NT2/D1 (cell line): ENCODE data around the gene ST3GAL6.

ENCODE experiments used
- YY1 ChIP-seq: IDR thresholded peaks from 2 replicates; pipeline ENCODE4 v1.6.1; 2011; ENCODE audit not compliant: insufficient read length, insufficient read depth
- ZNF274 ChIP-seq: IDR thresholded peaks from 2 replicates; pipeline ENCODE4 v1.6.1; 2011; ENCODE audit warnings: mild to moderate bottlenecking, low read depth, low read length

DNA sequence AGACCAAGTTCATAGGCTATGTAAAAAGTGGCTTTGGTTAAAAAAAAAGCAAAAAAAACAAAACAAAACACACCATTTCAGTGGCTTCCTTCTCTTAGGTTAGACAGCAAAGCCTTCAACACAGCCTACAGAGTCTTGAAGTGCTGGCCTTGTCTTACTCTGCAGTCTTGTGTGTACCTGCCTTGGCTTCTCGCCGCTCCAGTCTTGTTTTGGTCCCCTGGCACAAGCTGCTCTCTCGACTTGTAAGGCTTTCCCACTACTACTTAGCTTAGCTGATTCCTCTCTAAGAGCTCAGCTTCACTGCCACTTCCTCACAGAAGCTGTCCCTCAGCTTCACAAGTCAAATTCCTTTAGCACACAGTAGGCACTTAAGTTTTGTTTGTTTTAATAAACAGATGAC is 63.0 kb downstream of the ST3GAL6 start:
- TF ChIP-seq ZNF274 (no peak), YY1 (no peak)
